NOMO-1 treated with dmso at 0.1 percent for 144 hours (cell line): Measurements from ENCODE around the gene PRAF2.

Experiments used
- DNase-seq: peaks from one replicate; lab custom pipeline; 2025; ENCODE audit not compliant: unreplicated experiment; lab: John Stamatoyannopoulos, UW

The PRAF2 gene

GRCh38 chrX:49043220-49043986 lies 30.4 kb downstream of the PRAF2 start, which contains the start of gene TFE3:
Gene TFE3 (minus strand): TSS chrX:49043357. CDS start chrX:49043226, 131 bp downstream.
- peak; percentile 88 for DNase-seq

GRCh38 chrX:49042581-49043219 lies 31.1 kb downstream of the PRAF2 start:
- DNase-seq, result no peak

GRCh38 chrX:49041744-49042580 lies 31.8 kb downstream of the PRAF2 start:
- DNase-seq, result no peak

GRCh38 chrX:49040376-49040955 lies 33.3 kb downstream of the PRAF2 start:
- no peak for DNase-seq

GRCh38 chrX:49039598-49040375 lies 34.0 kb downstream of the PRAF2 start:
- peak; percentile 89 for DNase-seq

GRCh38 chrX:49037883-49038475 lies 35.8 kb downstream of the PRAF2 start:
- no peak for DNase-seq

- DNase-seq, result no peak
These were observed 43.5 kb downstream of the PRAF2 start for GRCh38 chrX:49030283-49030682.

GRCh38 chrX:49029876-49030275 lies 43.9 kb downstream of the PRAF2 start:
- no peak for DNase-seq
